ENCODE results near the gene UBR1.

GRCh38 chr15:43096411-43096810 lies 9.4 kb downstream of the UBR1 start:
- TF ChIP-seq CTCF (IDR thresholded peaks at IDR 0.05; ENCODE audit: insufficient read depth, low read length, poor library complexity, severe bottlenecking) (no peak), EZH2phosphoT487 (conservative IDR thresholded peaks at IDR 0.05; ENCODE audit: low read length) (no peak)

All from SU-DHL-6 (cell line).